ENCODE measurements around the gene KIF21B.

The KIF21B gene

GRCh38 chr1:201066986-201067385 lies 43.5 kb upstream of the KIF21B start:
- no peak for DNase-seq
- Histone ChIP-seq H3K27me3 (ENCODE audit: insufficient read depth, low read depth, severe bottlenecking) (no peaks in the 10 kb centered on the region), H3K4me3 (ENCODE audit: low read depth, low read length) (no peak overlapping the region), H3K36me3 (no peaks in the 10 kb centered on the region), H3K9me3 (ENCODE audit: severe bottlenecking) (no peaks in the 10 kb centered on the region), H3K27ac (no peak overlapping the region)
- no peak for TF ChIP-seq CTCF (IDR thresholded peaks at IDR 0.05; ENCODE audit: low read depth, low read length)

GRCh38 chr1:201065686-201066085 lies 42.2 kb upstream of the KIF21B start:
- H3K27me3 ChIP-seq (ENCODE audit: insufficient read depth, low read depth, severe bottlenecking) = no peaks in the 10 kb centered on the region
- no peaks in the 10 kb centered on the region for H3K9me3 ChIP-seq (ENCODE audit: severe bottlenecking)
- H3K36me3 ChIP-seq = no peaks in the 10 kb centered on the region
- H3K27ac ChIP-seq = no peak overlapping the region
- no peak overlapping the region for H3K4me3 ChIP-seq (ENCODE audit: low read depth, low read length)
- no peak for DNase-seq
- TF ChIP-seq CTCF (IDR thresholded peaks at IDR 0.05; ENCODE audit: low read depth, low read length) = no peak

GRCh38 chr1:201064806-201065205 lies 41.3 kb upstream of the KIF21B start:
- H3K27me3 ChIP-seq (ENCODE audit: insufficient read depth, low read depth, severe bottlenecking) = no peaks in the 10 kb centered on the region
- no peak overlapping the region for H3K27ac ChIP-seq
- no peaks in the 10 kb centered on the region for H3K36me3 ChIP-seq
- no peak for TF ChIP-seq CTCF (IDR thresholded peaks at IDR 0.05; ENCODE audit: low read depth, low read length)
- DNase-seq = no peak
- no peaks in the 10 kb centered on the region for H3K9me3 ChIP-seq (ENCODE audit: severe bottlenecking)
- no peak overlapping the region for H3K4me3 ChIP-seq (ENCODE audit: low read depth, low read length)

GRCh38 chr1:201063145-201063544 lies 39.6 kb upstream of the KIF21B start:
- Histone ChIP-seq H3K9me3 (ENCODE audit: severe bottlenecking) (no peaks in the 10 kb centered on the region), H3K27me3 (ENCODE audit: insufficient read depth, low read depth, severe bottlenecking) (no peaks in the 10 kb centered on the region), H3K27ac (no peak overlapping the region), H3K36me3 (no peaks in the 10 kb centered on the region), H3K4me3 (ENCODE audit: low read depth, low read length) (no peak overlapping the region)
- TF ChIP-seq CTCF (IDR thresholded peaks at IDR 0.05; ENCODE audit: low read depth, low read length) = no peak
- DNase-seq = no peak

- no peak overlapping the region for H3K27ac ChIP-seq
- TF ChIP-seq CTCF (IDR thresholded peaks at IDR 0.05; ENCODE audit: low read depth, low read length) = no peak
- no peaks in the 10 kb centered on the region for H3K9me3 ChIP-seq (ENCODE audit: severe bottlenecking)
- no peak for DNase-seq
- no peaks in the 10 kb centered on the region for H3K36me3 ChIP-seq
- H3K4me3 ChIP-seq (ENCODE audit: low read depth, low read length) = no peak overlapping the region
- no peaks in the 10 kb centered on the region for H3K27me3 ChIP-seq (ENCODE audit: insufficient read depth, low read depth, severe bottlenecking)
These were observed 39.1 kb upstream of the KIF21B start for GRCh38 chr1:201062511-201063091.

- Histone ChIP-seq H3K4me3 (ENCODE audit: low read depth, low read length) (no peak overlapping the region), H3K36me3 (no peaks in the 10 kb centered on the region), H3K27me3 (ENCODE audit: insufficient read depth, low read depth, severe bottlenecking) (no peaks in the 10 kb centered on the region), H3K27ac (no peak overlapping the region), H3K9me3 (ENCODE audit: severe bottlenecking) (no peaks in the 10 kb centered on the region)
- TF ChIP-seq CTCF (IDR thresholded peaks at IDR 0.05; ENCODE audit: low read depth, low read length) = no peak
- DNase-seq = no peak
These were observed 38.4 kb upstream of the KIF21B start for GRCh38 chr1:201061886-201062285.
